SU-DHL-6 (cell line): ENCODE data around the gene RSU1.

ENCODE experiments used
- CTCF ChIP-seq: fragments of 200-600 bp; sonication (generic); IDR thresholded peaks from one replicate; pipeline ENCODE4 v1.5.1; 2017; ENCODE audit warnings: antibody characterized with exemption, mild to moderate bottlenecking, low read length, moderate library complexity; ENCODE audit not compliant: insufficient read depth, poor library complexity, severe bottlenecking
- EZH2phosphoT487 ChIP-seq: fragments of 200-600 bp; sonication (generic), shearing (Covaris generic); conservative IDR thresholded peaks from 2 replicates; pipeline ENCODE4 v1.6.1; 2018; ENCODE audit warnings: mild to moderate bottlenecking, antibody characterized with exemption, low read length, moderate library complexity, mixed read lengths

GRCh38 chr10:16649757-16650156 is 167.5 kb downstream of the RSU1 start:
- TF ChIP-seq CTCF (no peak), EZH2phosphoT487 (no peak)
